HFF-Myc (cell line): Measurements from ENCODE around the gene BICD1.

Source experiments
- DNase-seq: peaks from one replicate; pipeline ENCODE4 v3.0.0-alpha.2; 2011; ENCODE audit warnings: low read depth; ENCODE audit errors: extremely low read depth
- H3K4me3 ChIP-seq: replicated peaks from 2 replicates; pipeline ENCODE4 v1.5.1; 2011; ENCODE audit warnings: low read depth, mild to moderate bottlenecking, control low read depth, low read length
- CTCF ChIP-seq: IDR thresholded peaks from 2 replicates; pipeline ENCODE4 v1.5.1; 2012; ENCODE audit warnings: mild to moderate bottlenecking, low read depth, low read length, control low read depth; ENCODE audit errors: missing control alignments

BICD1 gene

GRCh38 chr12:32400866-32401265, 294.2 kb downstream of the BICD1 start:
- no peak for TF ChIP-seq CTCF
- no peak for DNase-seq
- H3K4me3 ChIP-seq = no peak overlapping the region

- DNase-seq = no peak
- no peak overlapping the region for H3K4me3 ChIP-seq
- TF ChIP-seq CTCF = no peak
These were observed 295.5 kb downstream of the BICD1 start for GRCh38 chr12:32402170-32402569.

GRCh38 chr12:32402946-32403345, 296.3 kb downstream of the BICD1 start:
- TF ChIP-seq CTCF = no peak
- no peak overlapping the region for H3K4me3 ChIP-seq
- no peak for DNase-seq

- DNase-seq = no peak
- TF ChIP-seq CTCF = no peak
These were observed 301.1 kb downstream of the BICD1 start for GRCh38 chr12:32407795-32408194.

GRCh38 chr12:32413412-32413811, 306.8 kb downstream of the BICD1 start:
- TF ChIP-seq CTCF = no peak
- DNase-seq = no peak
- no peak overlapping the region for H3K4me3 ChIP-seq

More at GRCh38 chr12:32407795-32408194, 301.1 kb downstream of the BICD1 start:
- no peak overlapping the region for H3K4me3 ChIP-seq

- H3K4me3 ChIP-seq = no peak overlapping the region
- no peak for TF ChIP-seq CTCF
- DNase-seq = no peak
These were observed 311.6 kb downstream of the BICD1 start for GRCh38 chr12:32418221-32418620.

GRCh38 chr12:32418903-32419519, 312.4 kb downstream of the BICD1 start:
- H3K4me3 ChIP-seq = no peak overlapping the region
- no peak for DNase-seq
- no peak for TF ChIP-seq CTCF
